Kidney epithelial cell (primary cell): ENCODE data around the gene FBXO21. TPM values are rescaled to one million over a fixed set of nuclear protein-coding genes. Genes with fewer than 3 reads are reported as not detected.

ENCODE experiments used
- DNase-seq: peaks from one replicate; pipeline ENCODE4 v3.0.0-alpha.2; 2010; ENCODE audit warnings: low read depth
- H3K27me3 ChIP-seq: 2 replicates; pipeline ENCODE4 v1.6.0; 2011; ENCODE audit warnings: low read length; ENCODE audit not compliant: control insufficient read depth, insufficient read depth
- H3K36me3 ChIP-seq: 2 replicates; pipeline ENCODE4 v1.5.1; 2011; ENCODE audit warnings: low read length; ENCODE audit not compliant: control insufficient read depth, insufficient read depth
- H3K4me3 ChIP-seq: 2 replicates; pipeline ENCODE4 v1.5.1; 2011; ENCODE audit warnings: low read depth, mild to moderate bottlenecking, control low read depth, low read length
- CTCF ChIP-seq: IDR thresholded peaks from 2 replicates; pipeline ENCODE4 v1.5.1; 2011; ENCODE audit warnings: mild to moderate bottlenecking, moderate library complexity, low read length, control low read depth, inconsistent platforms; ENCODE audit not compliant: insufficient read depth, poor library complexity, severe bottlenecking
- total RNA-seq: library from RNA; depleted of rRNA; stranded (reverse); fragments of >200 nt; gene quantifications from 2 replicates; pipeline ENCODE4 v1.2.3, GENCODE V29; 2015

The FBXO21 gene
- total RNA-seq, 1 donor from 2014 or later, result 82.1 TPM

GRCh38 chr12:117125767-117126166, 64.5 kb downstream of the FBXO21 start:
- no peak overlapping the region for H3K4me3 ChIP-seq
- no peaks in the 10 kb centered on the region for H3K27me3 ChIP-seq
- H3K36me3 ChIP-seq, result no peaks in the 10 kb centered on the region
- TF ChIP-seq CTCF, result no peak
- DNase-seq, result no peak

GRCh38 chr12:117125272-117125613, 65.0 kb downstream of the FBXO21 start:
- Histone ChIP-seq H3K36me3 (no peaks in the 10 kb centered on the region), H3K27me3 (no peaks in the 10 kb centered on the region), H3K4me3 (no peak overlapping the region)
- TF ChIP-seq CTCF, result no peak
- DNase-seq, result no peak

- H3K4me3 ChIP-seq, result no peak overlapping the region
- no peaks in the 10 kb centered on the region for H3K27me3 ChIP-seq
- DNase-seq, result no peak
- TF ChIP-seq CTCF, result no peak
- no peaks in the 10 kb centered on the region for H3K36me3 ChIP-seq
Measured at GRCh38 chr12:117124421-117125271, 65.6 kb downstream of the FBXO21 start.

GRCh38 chr12:117121441-117121840, 68.8 kb downstream of the FBXO21 start:
- no peaks in the 10 kb centered on the region for H3K36me3 ChIP-seq
- no peak overlapping the region for H3K4me3 ChIP-seq
- no peaks in the 10 kb centered on the region for H3K27me3 ChIP-seq
- no peak for TF ChIP-seq CTCF
- DNase-seq, result no peak

GRCh38 chr12:117120787-117121186, 69.5 kb downstream of the FBXO21 start:
- H3K4me3 ChIP-seq, result no peak overlapping the region
- DNase-seq, result no peak
- no peak for TF ChIP-seq CTCF
- H3K36me3 ChIP-seq, result no peaks in the 10 kb centered on the region
- H3K27me3 ChIP-seq, result no peaks in the 10 kb centered on the region
